HepG2 (cell line): ENCODE data around the gene PNLIPRP2. TPM values are rescaled to one million over a fixed set of nuclear protein-coding genes. Genes with fewer than 3 reads are reported as not detected.

Source experiments
- ATAC-seq: fragments of 200-7000 bp; cut with Tn5 transposase; 3 replicates; pipeline ENCODE4 v1.9.1; 2020; ENCODE audit warnings: mild to moderate bottlenecking, moderate library complexity
- BruUV-seq: library from RNA; stranded (reverse); fragments of 400-500 nt; replicated peaks from 2 replicates; lab custom pipeline; 2021; lab: Mats Ljungman, UMichigan
- CTCF ChIA-PET: fragments of 300-600 bp; formaldehyde crosslinking; extraction: SDS; loops from one replicate; lab custom pipeline; 2021; ENCODE audit warnings: low total read pairs, inconsistent platforms, low intra/inter-chr PET ratio; lab: Yijun Ruan, JAX
- POLR2A ChIA-PET: fragments of 350-600 bp; sonication (Branson Sonifier 250); formaldehyde crosslinking; loops from one replicate; lab custom pipeline; 2020; ENCODE audit warnings: antibody characterized with exemption, inconsistent platforms; lab: Yijun Ruan, JAX
- DNase-seq: peaks from one replicate; pipeline ENCODE4 v3.0.0-alpha.2; 2015; ENCODE audit warnings: low spot score
- FAIRE-seq: peaks from 3 replicates; lab custom pipeline; 2011; peaks lifted over from hg19 to GRCh38; lab: Jason Lieb, UNC
- H2AFZ ChIP-seq: one replicate; pipeline ENCODE4 v1.6.1; 2011; ENCODE audit warnings: low read length, inconsistent platforms
- H3K27ac ChIP-seq: fragments of 300-600 bp; 3 replicates; pipeline ENCODE4 v1.8.0; 2011; ENCODE audit warnings: mixed run types, mild to moderate bottlenecking, mixed read lengths, low read length, inconsistent platforms; ENCODE audit not compliant: insufficient read depth; ENCODE audit errors: extremely low read length
- H3K27me3 ChIP-seq, 2 experiments: fragments of 200-600 bp in 1 of 2; 2 replicates in 1 of 2; 3 replicates in 1 of 2; pipeline versions ENCODE4 v1.6.0 to v1.8.0; 2011; ENCODE audit warnings: low read length in 2 of 2, mild to moderate bottlenecking in 2 of 2, moderate library complexity in 2 of 2, inconsistent platforms in 1 of 2; ENCODE audit not compliant: insufficient read depth in 2 of 2, control insufficient read depth in 1 of 2
- H3K36me3 ChIP-seq, 2 experiments: fragments of 200-600 bp in 1 of 2; replicated peaks in 1 of 2; 2 replicates in 1 of 2; 3 replicates in 1 of 2; pipeline versions ENCODE4 v1.5.1 to v1.8.0; 2011; ENCODE audit warnings: low read length in 2 of 2, inconsistent platforms in 1 of 2; ENCODE audit not compliant: insufficient read depth in 2 of 2, control insufficient read depth in 1 of 2
- H3K4me1 ChIP-seq: 2 replicates; pipeline ENCODE4 v1.5.1; 2012; ENCODE audit warnings: low read length, inconsistent platforms; ENCODE audit not compliant: insufficient read depth
- H3K4me2 ChIP-seq: 2 replicates; pipeline ENCODE4 v1.6.0; 2011; ENCODE audit warnings: low read depth, low read length, inconsistent platforms
- H3K4me3 ChIP-seq, 3 experiments: fragments of 200-600 bp in 1 of 3; sonication (generic), shearing (Covaris generic) in 1 of 3; replicated peaks in 1 of 3; 2 replicates each; pipeline ENCODE4 v1.5.1; 2011 to 2016; ENCODE audit warnings: low read length in 3 of 3, inconsistent platforms in 2 of 3, low read depth in 2 of 3, mild to moderate bottlenecking in 2 of 3, control low read depth in 1 of 3, mixed read lengths in 1 of 3; ENCODE audit not compliant: insufficient read depth in 1 of 3
- H3K79me2 ChIP-seq: one replicate; pipeline ENCODE4 v1.6.1; 2011; ENCODE audit warnings: low read length, inconsistent platforms; ENCODE audit not compliant: insufficient read depth
- H3K9ac ChIP-seq: 2 replicates; pipeline ENCODE4 v1.6.0; 2011; ENCODE audit warnings: mild to moderate bottlenecking, low read depth, low read length, inconsistent platforms; ENCODE audit not compliant: insufficient read depth
- H3K9me3 ChIP-seq: 2 replicates; pipeline ENCODE4 v1.5.1; 2012; ENCODE audit warnings: mild to moderate bottlenecking, low read length
- H4K20me1 ChIP-seq: 2 replicates; pipeline ENCODE4 v1.6.0; 2011; ENCODE audit warnings: inconsistent platforms, mild to moderate bottlenecking, low read length, moderate library complexity; ENCODE audit not compliant: insufficient read depth
- ATF7-NPFF ChIP-seq: sonication (generic); formaldehyde crosslinking; IDR thresholded peaks from 2 replicates; pipeline ENCODE4 v1.8.1; 2023; ENCODE audit warnings: mild to moderate bottlenecking, low read depth, missing genetic modification reagents, moderate library complexity
- EHMT2 ChIP-seq: fragments of 200-600 bp; sonication (generic); IDR thresholded peaks from 2 replicates; pipeline ENCODE4 v1.7.0; 2017; ENCODE audit warnings: antibody characterized with exemption, low read depth, low read length, borderline replicate concordance
- GPN1 ChIP-seq: sonication (generic); formaldehyde crosslinking; IDR thresholded peaks from 2 replicates; pipeline ENCODE4 v1.5.1; 2020; ENCODE audit warnings: missing genetic modification reagents, borderline replicate concordance
- HNRNPLL ChIP-seq: fragments of 200-400 bp; formaldehyde crosslinking; IDR thresholded peaks from 2 replicates; pipeline ENCODE4 v1.6.1; 2017; ENCODE audit warnings: mild to moderate bottlenecking, low read depth, low read length; ENCODE audit not compliant: poor library complexity, severe bottlenecking
- HOXA7 ChIP-seq: sonication (generic); formaldehyde crosslinking; IDR thresholded peaks from 2 replicates; pipeline ENCODE4 v1.8.1; 2022; ENCODE audit warnings: mild to moderate bottlenecking, missing genetic modification reagents, moderate library complexity
- MLLT10 ChIP-seq: sonication (generic); formaldehyde crosslinking; IDR thresholded peaks from 2 replicates; pipeline ENCODE4 v1.4.0; 2020; ENCODE audit warnings: missing genetic modification reagents
- PHB2 ChIP-seq: fragments of 450-650 bp; IDR thresholded peaks from 2 replicates; pipeline ENCODE4 v1.6.1; 2018; ENCODE audit not compliant: partially characterized antibody
- RCOR2 ChIP-seq: IDR thresholded peaks from 2 replicates; pipeline ENCODE4 v1.6.1; 2016; ENCODE audit warnings: missing biosample characterization, missing genetic modification reagents
- SIX1 ChIP-seq: sonication (generic); formaldehyde crosslinking; IDR thresholded peaks from 2 replicates; pipeline ENCODE4 v1.4.0; 2020; ENCODE audit warnings: missing genetic modification reagents, borderline replicate concordance
- ZBTB38 ChIP-seq: sonication (generic); formaldehyde crosslinking; IDR thresholded peaks from 2 replicates; pipeline ENCODE4 v1.5.1; 2020; ENCODE audit warnings: mild to moderate bottlenecking, missing genetic modification reagents
- ZIK1 ChIP-seq: sonication (generic); formaldehyde crosslinking; IDR thresholded peaks from 2 replicates; pipeline ENCODE4 v1.5.0; 2020; ENCODE audit warnings: mild to moderate bottlenecking, low read depth, missing genetic modification reagents, borderline replicate concordance
- ZNF691 ChIP-seq: sonication (generic); formaldehyde crosslinking; IDR thresholded peaks from 2 replicates; pipeline ENCODE4 v1.4.0; 2020; ENCODE audit warnings: missing genetic modification reagents, low read depth, mild to moderate bottlenecking, borderline replicate concordance
- ZNF878 ChIP-seq: sonication (generic); formaldehyde crosslinking; IDR thresholded peaks from 2 replicates; pipeline ENCODE4 v1.8.1; 2023; ENCODE audit warnings: mild to moderate bottlenecking, missing genetic modification reagents, moderate library complexity
- WGBS: methylation state at CpG from one replicate; pipeline ENCODE4 v1.1.6; 2017; ENCODE audit warnings: low lambda C conversion rate; 5-methylcytosine and 5-hydroxymethylcytosine counted together
- in situ Hi-C: cut with HindIII; loops from 2 replicates; pipeline ENCODE4 v1.10.0; 2017; ENCODE audit warnings: low pct_unique_long_range_greater_than_20kb; ENCODE audit not compliant: extremely low pct_ligation_motif_present
- intact Hi-C: fragments of 100-400 bp; cut with micrococcal nuclease; formaldehyde crosslinking; loops from one replicate; pipeline ENCODE4 v1.10.0; 2022; ENCODE audit not compliant: unreplicated experiment
- polyA plus RNA-seq, 8 experiments: library from polyadenylated mRNA; depleted of rRNA in 3 of 8; stranded (reverse) in 7 of 8; unstranded in 1 of 8; fragments of >200 nt; fragmentation: Illumina TruSeq in 4 of 8; extraction: Trizol in 4 of 8; gene quantifications; 2 replicates each; pipeline versions ENCODE4 v1.2.1 to v1.2.3, GENCODE V29; 2011 to 2016; ENCODE audit warnings: low read depth in 4 of 8, missing spikeins in 1 of 8, mixed read lengths in 1 of 8; ENCODE audit not compliant: insufficient read depth in 1 of 8
- total RNA-seq, 5 experiments: library from RNA; depleted of rRNA; stranded (reverse); fragments of >200 nt; fragmentation: Illumina TruSeq; extraction: Trizol; gene quantifications; 2 replicates each; pipeline ENCODE4 v1.2.3, GENCODE V29; 2016; ENCODE audit warnings: low read depth in 1 of 5
- TF ChIP-seq, protein P1 (sequence below): sonication (generic); formaldehyde crosslinking; IDR thresholded peaks from 2 replicates; pipeline ENCODE4 v1.4.0; 2020; ENCODE audit warnings: missing genetic modification reagents
- TF ChIP-seq, protein P2 (sequence below), 2 experiments: sonication (generic) in 1 of 2; formaldehyde crosslinking in 1 of 2; IDR thresholded peaks; 2 replicates each; pipeline versions ENCODE4 v1.4.0 to v1.6.1; 2016 to 2020; ENCODE audit warnings: borderline replicate concordance in 1 of 2, low read depth in 1 of 2, mild to moderate bottlenecking in 1 of 2, missing genetic modification reagents in 1 of 2

The PNLIPRP2 gene
- total and polyA plus RNA-seq, 2 of the 13 experiments (the other 11 are each of a cell fraction or from before 2014, with no cell fraction given), result 0.21 to 0.97 TPM

DNA sequence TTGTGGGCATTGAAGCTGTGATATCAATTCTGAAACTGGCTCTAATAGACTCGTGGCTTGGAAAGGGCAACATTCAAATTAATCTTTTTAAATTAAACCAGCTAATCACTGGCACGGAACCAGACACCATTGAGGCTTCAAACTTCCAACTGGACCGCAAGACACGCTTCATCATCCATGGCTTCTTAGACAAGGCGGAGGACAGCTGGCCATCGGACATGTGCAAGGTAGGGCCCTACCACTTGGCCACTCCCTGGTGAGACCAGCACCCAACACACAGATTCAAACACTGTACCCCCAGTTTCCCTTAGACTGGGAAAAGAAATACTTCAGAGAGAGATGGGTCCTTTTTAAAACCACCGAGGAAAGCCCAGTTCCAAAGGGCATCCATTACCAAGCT is 5.1 kb downstream of the PNLIPRP2 start:
- Histone ChIP-seq H2AFZ (no peak overlapping the region), H3K9ac (no peak overlapping the region), H3K9me3 (no peaks in the 10 kb centered on the region), H3K27ac (no peak overlapping the region), H3K4me1 (peaks cover 7% of the 10 kb centered on the region), H3K4me3 (no peak overlapping the region), H3K27me3 (no peaks in the 10 kb centered on the region; a peak in 1 of 5 replicates), H3K79me2 (no peaks in the 10 kb centered on the region)
- ChIA-PET POLR2A (no interaction called here), CTCF (no interaction called here)
- FAIRE-seq (no peak), DNase-seq (no peak)
- intact Hi-C loops (no loop called here), in situ Hi-C loops (no loop called here)
- BruUV-seq, result no TSS peak
- TF ChIP-seq RCOR2 (CRISPR knock-in tag) (no peak), ZBTB38 (CRISPR knock-in tag) (no peak), ZIK1 (no peak), PHB2 (no peak), ZNF691 (CRISPR knock-in tag) (no peak), ZNF878 (CRISPR knock-in tag) (no peak), GPN1 (CRISPR knock-in tag) (no peak), EHMT2 (no peak), ATF7-NPFF (CRISPR knock-in tag) (no peak), HNRNPLL (no peak), MLLT10 (CRISPR knock-in tag) (no peak), SIX1 (CRISPR knock-in tag) (no peak), HOXA7 (CRISPR knock-in tag) (no peak)
- TF ChIP-seq, protein P1, sequence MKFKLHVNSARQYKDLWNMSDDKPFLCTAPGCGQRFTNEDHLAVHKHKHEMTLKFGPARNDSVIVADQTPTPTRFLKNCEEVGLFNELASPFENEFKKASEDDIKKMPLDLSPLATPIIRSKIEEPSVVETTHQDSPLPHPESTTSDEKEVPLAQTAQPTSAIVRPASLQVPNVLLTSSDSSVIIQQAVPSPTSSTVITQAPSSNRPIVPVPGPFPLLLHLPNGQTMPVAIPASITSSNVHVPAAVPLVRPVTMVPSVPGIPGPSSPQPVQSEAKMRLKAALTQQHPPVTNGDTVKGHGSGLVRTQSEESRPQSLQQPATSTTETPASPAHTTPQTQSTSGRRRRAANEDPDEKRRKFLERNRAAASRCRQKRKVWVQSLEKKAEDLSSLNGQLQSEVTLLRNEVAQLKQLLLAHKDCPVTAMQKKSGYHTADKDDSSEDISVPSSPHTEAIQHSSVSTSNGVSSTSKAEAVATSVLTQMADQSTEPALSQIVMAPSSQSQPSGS (CRISPR knock-in tag), result no peak
- TF ChIP-seq, protein P2, sequence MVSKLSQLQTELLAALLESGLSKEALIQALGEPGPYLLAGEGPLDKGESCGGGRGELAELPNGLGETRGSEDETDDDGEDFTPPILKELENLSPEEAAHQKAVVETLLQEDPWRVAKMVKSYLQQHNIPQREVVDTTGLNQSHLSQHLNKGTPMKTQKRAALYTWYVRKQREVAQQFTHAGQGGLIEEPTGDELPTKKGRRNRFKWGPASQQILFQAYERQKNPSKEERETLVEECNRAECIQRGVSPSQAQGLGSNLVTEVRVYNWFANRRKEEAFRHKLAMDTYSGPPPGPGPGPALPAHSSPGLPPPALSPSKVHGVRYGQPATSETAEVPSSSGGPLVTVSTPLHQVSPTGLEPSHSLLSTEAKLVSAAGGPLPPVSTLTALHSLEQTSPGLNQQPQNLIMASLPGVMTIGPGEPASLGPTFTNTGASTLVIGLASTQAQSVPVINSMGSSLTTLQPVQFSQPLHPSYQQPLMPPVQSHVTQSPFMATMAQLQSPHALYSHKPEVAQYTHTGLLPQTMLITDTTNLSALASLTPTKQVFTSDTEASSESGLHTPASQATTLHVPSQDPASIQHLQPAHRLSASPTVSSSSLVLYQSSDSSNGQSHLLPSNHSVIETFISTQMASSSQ (IDR thresholded peaks at IDR 0.05; ENCODE audit: low read depth), result no peak
- TF ChIP-seq, protein P2 (CRISPR knock-in tag; IDR thresholded peaks at IDR 0.05; ENCODE audit: borderline replicate concordance), result no peak
- TF ChIP-seq, all 625 proteins: peak for 0
- ATAC-seq, result no peak
- 70% methylated on average over 7 of the region's 7 CpGs for WGBS
- Histone ChIP-seq H3K36me3 (no peaks in the 10 kb centered on the region), H3K4me2 (no peak overlapping the region), H4K20me1 (no peaks in the 10 kb centered on the region)
